8988T (cell line): ENCODE results near the gene SEPTIN12.

Experiments used
- DNase-seq: peaks from one replicate; pipeline ENCODE4 v3.0.0; 2011

SEPTIN12 gene

GRCh38 chr16:4783251-4783950 is 4.7 kb downstream of the SEPTIN12 start:
- DNase-seq = no peak

DNA sequence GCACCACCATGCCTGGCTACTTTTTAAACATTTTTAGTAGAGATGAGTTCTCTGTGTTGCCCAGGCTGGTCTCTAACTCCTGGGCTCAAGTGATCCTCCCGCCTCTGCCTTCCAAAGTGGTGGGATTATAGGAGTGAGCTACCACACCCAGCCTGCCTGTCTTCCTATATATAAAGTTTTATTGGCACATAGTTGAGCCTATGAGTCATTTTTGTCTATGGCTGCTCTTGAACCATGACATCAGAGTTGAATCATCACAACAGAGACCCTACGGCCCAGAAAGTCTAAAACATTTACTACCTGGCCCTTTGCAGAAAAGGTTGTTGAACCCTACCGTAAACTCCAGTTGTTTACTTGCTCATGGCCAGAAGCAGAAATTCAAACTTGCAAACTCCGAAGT is 7.9 kb downstream of the SEPTIN12 start:
- DNase-seq = no peak

GRCh38 chr16:4778050-4778392 is 10.1 kb downstream of the SEPTIN12 start:
- no peak for DNase-seq

DNA sequence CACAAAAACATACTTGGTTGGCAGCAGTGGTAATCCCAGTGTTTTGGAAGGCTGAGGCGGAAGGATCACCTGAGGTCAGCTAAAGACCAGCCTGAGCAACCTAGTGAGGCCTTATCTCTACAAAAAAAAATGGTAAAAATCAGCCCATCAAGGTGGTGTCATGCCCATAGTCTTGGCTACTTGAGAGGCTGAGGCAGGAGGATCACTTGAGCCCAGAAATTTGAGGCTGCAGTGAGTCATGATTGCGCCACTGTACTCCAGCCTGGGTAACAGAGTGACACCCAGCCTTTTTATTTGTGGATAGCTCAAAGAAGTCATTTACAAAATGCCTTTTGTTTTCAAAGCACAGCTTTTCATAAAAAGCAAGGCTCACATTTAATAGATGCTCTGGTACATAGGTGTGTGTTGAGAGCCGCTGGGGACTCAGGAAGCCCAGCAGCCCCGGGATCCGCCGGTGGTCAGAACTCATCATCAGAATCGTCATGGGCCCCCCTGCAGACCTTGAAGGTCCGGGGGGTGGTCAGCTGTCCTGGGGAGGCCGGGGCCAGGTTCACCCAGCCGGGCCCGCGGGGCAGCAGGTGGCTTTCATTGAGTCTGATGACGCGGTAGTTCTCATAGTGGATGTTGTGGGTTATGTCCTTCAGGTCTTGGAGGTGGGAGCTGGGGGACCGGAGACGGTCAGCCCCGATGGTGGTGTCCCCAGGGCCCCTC is 10.7 kb downstream of the SEPTIN12 start:
- DNase-seq = no peak

GRCh38 chr16:4776141-4776705 is 11.9 kb downstream of the SEPTIN12 start:
- DNase-seq = no peak

GRCh38 chr16:4775005-4775404 is 13.1 kb downstream of the SEPTIN12 start:
- no peak for DNase-seq

GRCh38 chr16:4772351-4772750 is 15.8 kb downstream of the SEPTIN12 start:
- DNase-seq = no peak

DNA sequence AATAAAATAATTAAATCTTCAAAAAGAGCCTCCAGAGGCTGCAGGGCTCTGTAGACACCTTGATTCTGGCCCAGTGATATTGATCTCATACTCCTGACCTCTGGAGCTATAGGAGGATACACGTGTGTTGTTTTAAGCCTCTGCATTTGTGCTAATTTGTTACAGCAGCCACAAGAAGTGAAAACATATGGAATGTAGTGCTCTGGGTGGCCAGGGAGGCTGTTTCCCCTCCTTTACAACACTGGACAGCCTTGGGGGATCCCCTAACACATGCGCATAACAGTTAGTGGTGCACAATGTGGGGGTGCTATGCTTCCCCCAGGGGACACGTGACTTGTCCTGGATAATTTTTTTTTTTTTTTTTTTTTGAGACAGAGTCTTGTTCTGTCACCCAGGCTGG is 16.5 kb downstream of the SEPTIN12 start:
- no peak for DNase-seq

- DNase-seq = no peak
Measured at GRCh38 chr16:4769306-4769638, 18.9 kb downstream of the SEPTIN12 start.

DNA sequence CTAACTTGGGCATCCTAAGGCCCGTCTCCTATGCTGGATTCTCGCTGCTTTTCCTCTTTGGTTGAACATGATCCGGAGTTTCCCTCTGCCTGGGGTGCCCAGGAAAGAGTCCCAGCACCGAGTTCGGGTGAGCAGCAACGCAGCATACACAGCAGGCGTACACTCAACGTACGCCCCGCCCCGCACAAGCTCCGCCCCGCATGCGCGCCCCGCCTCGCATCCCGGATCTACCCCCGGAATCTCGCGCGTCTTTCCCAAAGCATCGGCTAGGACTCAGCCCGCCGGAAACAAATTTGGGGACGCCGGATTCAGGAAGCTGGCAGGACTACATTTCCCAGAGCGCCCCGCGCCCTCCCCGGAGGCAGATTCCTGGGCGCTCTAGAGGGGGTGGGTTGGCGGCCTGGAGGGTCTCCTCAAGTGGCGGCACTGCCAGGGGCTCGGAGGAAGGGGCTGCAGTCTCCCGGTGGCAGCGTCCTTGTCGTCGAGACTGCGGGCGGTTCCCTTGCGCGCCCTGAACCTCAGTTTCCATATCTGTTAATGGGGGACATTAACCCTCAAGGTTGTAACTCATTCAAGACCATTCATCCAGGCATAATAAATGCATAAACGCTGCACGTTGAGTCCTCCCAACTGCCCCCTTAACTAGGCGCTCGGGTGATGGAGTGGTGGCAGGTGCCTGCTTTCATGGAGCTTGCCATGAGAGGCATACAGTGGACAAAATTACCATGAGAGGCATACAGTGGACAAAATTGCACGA is 19.4 kb downstream of the SEPTIN12 start:
- DNase-seq = peak; percentile 75

- DNase-seq = no peak
Measured at GRCh38 chr16:4767872-4768548, 20.1 kb downstream of the SEPTIN12 start.

DNA sequence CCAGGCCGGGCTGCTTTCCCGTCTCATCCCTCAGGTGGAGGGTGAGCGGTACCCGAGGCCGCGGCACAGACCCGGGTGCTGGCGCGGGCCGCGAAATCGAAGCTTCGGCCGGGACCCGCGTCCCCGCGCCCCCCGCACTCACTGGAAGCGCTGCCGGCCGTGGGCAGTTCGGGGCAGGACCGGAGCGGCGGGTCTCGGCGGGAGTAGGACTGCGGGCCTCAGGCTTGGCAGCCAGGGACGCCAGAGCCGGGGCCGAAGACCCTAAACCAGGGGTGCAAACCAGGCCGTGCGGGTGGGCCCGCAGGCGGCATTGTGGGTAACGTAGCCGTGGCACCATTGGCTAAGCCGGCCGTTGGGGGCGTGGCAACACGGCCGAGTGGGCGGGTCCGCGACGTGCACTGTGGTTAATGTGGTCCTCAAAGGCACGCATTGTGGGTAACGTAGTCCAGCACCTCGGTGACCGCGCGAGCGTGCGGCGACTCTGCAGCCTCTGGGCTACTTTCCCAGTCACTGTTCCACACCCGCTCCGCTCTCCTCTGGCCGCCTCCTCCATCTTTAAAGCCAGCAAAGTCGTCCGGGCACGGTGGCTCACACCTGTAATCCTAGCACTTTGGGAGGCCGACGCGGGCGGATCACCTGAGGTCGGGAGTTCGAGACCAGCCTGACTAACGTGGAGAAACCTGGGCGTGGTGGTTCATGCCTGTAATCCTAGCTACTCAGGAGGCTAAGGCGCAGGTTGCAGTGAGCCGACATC is 21.1 kb downstream of the SEPTIN12 start, which contains the start of gene ZNF500:
ZNF500 (minus strand) TSS at position 288 of the 754 bp plus-strand sequence. CDS start 1,184 bp downstream, outside the sequence.
- DNase-seq = peak; percentile 76

GRCh38 chr16:4765511-4766474 is 22.4 kb downstream of the SEPTIN12 start:
- DNase-seq = no peak

GRCh38 chr16:4763791-4764190 is 24.4 kb downstream of the SEPTIN12 start:
- DNase-seq = no peak

DNA sequence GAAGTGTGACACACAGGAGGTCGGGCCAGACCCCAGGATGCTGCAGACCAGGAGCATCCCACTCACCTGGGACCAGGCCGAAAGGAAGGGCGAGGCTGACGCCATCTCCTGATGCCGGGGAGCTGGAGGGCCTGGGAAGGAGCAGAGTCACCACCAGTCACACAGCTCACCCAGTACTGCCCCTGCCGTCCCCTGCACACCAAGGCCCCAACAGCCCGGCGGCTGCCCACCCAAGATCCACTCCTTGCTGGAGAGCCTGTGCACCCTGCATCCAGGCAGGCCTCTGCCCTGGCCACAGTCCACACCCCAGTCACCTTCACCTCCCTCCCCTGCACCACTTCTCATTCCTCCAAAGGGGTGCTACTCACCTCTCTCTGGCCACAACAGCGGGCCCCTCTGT is 25.9 kb downstream of the SEPTIN12 start:
- no peak for DNase-seq

DNA sequence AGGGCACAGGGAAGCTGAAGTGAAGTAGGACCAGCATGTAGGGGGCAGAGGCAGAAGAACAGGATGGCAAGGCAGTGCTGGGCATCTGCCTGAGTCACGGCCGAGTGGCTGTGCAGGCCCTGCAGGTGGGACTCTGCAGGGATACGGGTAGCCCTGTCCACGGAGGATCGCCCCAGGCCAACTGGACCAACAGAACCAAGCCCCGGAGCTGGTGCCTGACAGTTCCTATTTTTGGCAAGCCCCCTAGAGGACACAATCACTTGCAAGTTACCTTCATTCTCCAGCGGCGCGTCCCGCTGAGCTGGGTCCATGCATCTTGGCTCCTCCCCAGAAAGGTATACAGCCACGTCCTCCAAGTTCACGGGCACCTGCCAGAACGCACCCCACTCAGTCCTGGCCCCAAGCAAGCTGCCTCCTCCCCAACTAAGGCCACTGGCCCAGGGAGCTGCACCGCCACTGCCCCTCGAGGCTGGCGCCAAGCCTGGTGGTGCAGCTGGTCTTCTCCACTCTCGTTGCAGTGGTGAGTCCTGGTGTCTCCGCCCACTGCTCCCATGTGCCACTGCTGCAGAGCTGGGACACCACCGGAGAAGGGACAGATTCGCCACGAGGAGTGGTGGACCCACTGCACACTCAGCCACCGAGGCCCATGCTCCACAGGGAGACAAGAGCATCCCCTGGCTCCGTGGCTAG is 27.8 kb downstream of the SEPTIN12 start:
- DNase-seq = no peak

DNA sequence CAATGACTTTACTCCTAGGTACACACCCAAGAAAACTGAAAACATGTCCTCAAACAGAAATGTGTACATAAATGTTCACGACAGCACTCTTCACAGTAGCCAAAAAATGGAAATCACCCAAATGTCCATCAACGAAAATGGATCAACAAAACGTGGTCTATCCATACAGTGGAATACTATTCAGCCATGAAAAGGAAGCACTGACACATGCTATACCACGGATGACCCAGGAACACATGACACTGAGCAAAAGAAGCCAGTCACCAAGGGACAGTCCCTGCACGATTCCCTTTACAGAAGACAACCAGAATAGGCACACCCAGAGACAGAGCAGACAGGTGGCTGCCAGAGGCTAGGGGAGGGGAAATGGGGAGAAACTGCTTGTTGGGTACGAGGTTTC is 32.5 kb downstream of the SEPTIN12 start:
- DNase-seq = no peak

- no peak for DNase-seq
Measured at GRCh38 chr16:4754865-4755264, 33.3 kb downstream of the SEPTIN12 start.

DNA sequence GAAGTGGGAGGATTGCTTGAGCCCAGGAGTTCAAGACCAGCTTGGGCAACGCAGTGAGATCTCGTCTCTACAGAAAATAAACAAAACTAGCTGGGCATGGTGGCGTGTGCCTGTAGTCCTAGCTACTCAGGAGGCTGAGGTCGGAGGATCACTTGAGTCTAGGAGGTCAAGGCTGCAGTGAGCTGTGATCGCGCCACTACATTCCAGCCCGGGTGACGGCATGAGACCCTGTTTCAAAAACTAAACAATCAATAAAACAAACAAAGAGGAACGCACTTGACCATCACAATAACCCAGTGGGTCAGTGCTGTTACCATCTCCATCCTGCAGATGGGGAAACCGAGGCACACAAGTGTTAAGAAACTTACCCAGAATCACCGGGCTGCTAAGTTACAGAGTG is 34.9 kb downstream of the SEPTIN12 start:
- no peak for DNase-seq

DNA sequence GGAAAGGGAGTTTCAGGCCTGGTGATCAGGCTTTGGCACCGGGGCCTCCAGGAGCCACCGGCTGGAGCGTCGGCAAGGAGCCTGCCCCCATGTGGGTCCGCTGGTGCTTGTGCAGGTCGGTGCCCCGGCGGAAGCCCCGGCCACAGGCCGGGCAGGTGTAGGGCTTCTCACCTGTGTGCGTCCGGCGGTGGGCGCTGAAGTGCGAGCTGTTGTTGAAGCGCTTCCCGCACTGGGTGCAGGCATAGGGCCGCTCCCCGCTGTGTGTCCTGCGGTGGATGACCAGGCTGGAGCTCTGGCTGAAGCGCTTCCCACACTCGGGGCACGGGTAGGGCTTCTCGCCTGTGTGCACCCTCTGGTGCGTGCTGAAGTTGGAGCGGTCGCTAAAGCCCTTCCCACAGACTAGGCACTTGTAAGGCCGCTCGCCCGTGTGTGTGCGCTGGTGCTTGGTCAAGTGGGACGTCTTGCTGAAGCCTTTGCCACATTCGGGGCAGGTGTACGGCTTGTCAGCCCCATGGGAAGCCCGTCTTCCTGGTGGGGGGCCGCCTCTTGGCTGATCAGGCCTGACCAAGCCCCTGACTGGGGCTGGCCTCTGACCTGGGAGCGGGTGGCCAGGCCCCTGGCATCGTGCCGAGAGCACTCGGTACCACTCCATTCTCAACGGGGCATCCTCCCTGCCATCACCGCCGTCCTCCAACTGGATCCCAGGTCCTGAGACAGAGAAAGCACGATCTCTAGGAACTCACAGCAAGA is 35.6 kb downstream of the SEPTIN12 start:
- DNase-seq = no peak
